K562 (cell line): ENCODE measurements around the gene IL13. TPM values are rescaled to one million over a fixed set of nuclear protein-coding genes. Genes with fewer than 3 reads are reported as not detected.
A peak's percentile ranks its signal among the peaks of the same experiment; 100 is the strongest.

Experiments used
- ATAC-seq: fragments of 200-7000 bp; cut with Tn5 transposase; 3 replicates; pipeline ENCODE4 v1.9.1; 2020; ENCODE audit warnings: moderate library complexity
- BruUV-seq: library from RNA; stranded (reverse); fragments of 400-500 nt; replicated peaks from 2 replicates; lab custom pipeline; 2021; lab: Mats Ljungman, UMichigan
- CTCF ChIA-PET: fragments of 300-600 bp; formaldehyde crosslinking; extraction: SDS; loops from one replicate; lab custom pipeline; 2021; ENCODE audit warnings: low intra/inter-chr PET ratio; lab: Yijun Ruan, JAX
- POLR2A ChIA-PET: fragments of 300-600, 350-650 bp; sonication (Branson Sonifier 250); formaldehyde crosslinking; extraction: SDS; loops from one replicate; lab custom pipeline; 2021; ENCODE audit warnings: antibody characterized with exemption, inconsistent platforms; lab: Yijun Ruan, JAX
- DNase-seq, 4 experiments: peaks; one replicate each; pipeline versions ENCODE4 v3.0.0 to v3.0.0-alpha.2; 2011 to 2018; ENCODE audit warnings: low spot score in 3 of 4, mixed read lengths in 3 of 4; ENCODE audit errors: extremely low read depth in 1 of 4
- FAIRE-seq: peaks from 2 replicates; lab custom pipeline; 2011; peaks lifted over from hg19 to GRCh38; lab: Jason Lieb, UNC
- H2AFZ ChIP-seq: 2 replicates; pipeline ENCODE4 v1.6.0; 2011; ENCODE audit warnings: low read depth, low read length, control low read depth, inconsistent platforms
- H3K27ac ChIP-seq: fragments of 200-600 bp; 3 replicates; pipeline ENCODE4 v1.8.0; 2011; ENCODE audit warnings: low read depth, mild to moderate bottlenecking, control low read depth, inconsistent platforms, low read length, moderate library complexity, mixed read lengths; ENCODE audit errors: extremely low read depth
- H3K27me3 ChIP-seq, 2 experiments: fragments of 300-600 bp in 1 of 2; 2 replicates in 1 of 2; 3 replicates in 1 of 2; pipeline versions ENCODE4 v1.6.0 to v1.8.0; 2011; ENCODE audit warnings: inconsistent platforms in 2 of 2, low read length in 2 of 2, mild to moderate bottlenecking in 1 of 2, mixed read lengths in 1 of 2, moderate library complexity in 1 of 2; ENCODE audit not compliant: control insufficient read depth in 2 of 2, insufficient read depth in 2 of 2
- H3K36me3 ChIP-seq: fragments of 300-600 bp; 3 replicates; pipeline ENCODE4 v1.8.0; 2011; ENCODE audit warnings: mild to moderate bottlenecking, low read length, inconsistent platforms; ENCODE audit not compliant: control insufficient read depth, insufficient read depth
- H3K4me1 ChIP-seq, 2 experiments: fragments of 200-600 bp in 1 of 2; replicated peaks in 1 of 2; 2 replicates in 1 of 2; 3 replicates in 1 of 2; pipeline versions ENCODE4 v1.5.1 to v1.8.0; 2011; ENCODE audit warnings: inconsistent platforms in 2 of 2, low read length in 2 of 2, mild to moderate bottlenecking in 1 of 2, mixed read lengths in 1 of 2, moderate library complexity in 1 of 2; ENCODE audit not compliant: control insufficient read depth in 2 of 2, insufficient read depth in 2 of 2
- H3K4me2 ChIP-seq: 2 replicates; pipeline ENCODE4 v1.6.1; 2011; ENCODE audit warnings: low read length, control low read depth, inconsistent platforms, mixed read lengths; ENCODE audit not compliant: insufficient read depth
- H3K4me3 ChIP-seq: fragments of 200-600 bp; sonication (generic), shearing (Covaris generic); 2 replicates; pipeline ENCODE4 v1.5.1; 2016; ENCODE audit warnings: control low read depth, inconsistent platforms
- H3K79me2 ChIP-seq: fragments of 200-600 bp; 3 replicates; pipeline ENCODE4 v1.8.0; 2011; ENCODE audit warnings: low read length, inconsistent platforms; ENCODE audit not compliant: control insufficient read depth, insufficient read depth
- H3K9ac ChIP-seq, 2 experiments: 2 replicates each; pipeline versions ENCODE4 v1.6.0 to v1.6.1; 2011; ENCODE audit warnings: low read depth in 2 of 2, low read length in 2 of 2, control low read depth in 1 of 2, inconsistent platforms in 1 of 2, mild to moderate bottlenecking in 1 of 2, mixed read lengths in 1 of 2; ENCODE audit not compliant: insufficient read depth in 1 of 2
- H3K9me1 ChIP-seq: one replicate; pipeline ENCODE4 v1.6.0; 2011; ENCODE audit warnings: inconsistent platforms, mild to moderate bottlenecking, low read length, moderate library complexity; ENCODE audit not compliant: control insufficient read depth, insufficient read depth
- H3K9me3 ChIP-seq: replicated peaks from 2 replicates; pipeline ENCODE4 v1.5.1; 2011; ENCODE audit warnings: low read depth, low read length, inconsistent platforms; ENCODE audit not compliant: control insufficient read depth, insufficient read depth
- H4K20me1 ChIP-seq: replicated peaks from 2 replicates; pipeline ENCODE4 v1.6.1; 2011; ENCODE audit warnings: low read length, inconsistent platforms, mixed read lengths; ENCODE audit not compliant: control insufficient read depth, insufficient read depth
- BCOR ChIP-seq: fragments of 450-650 bp; IDR thresholded peaks from 2 replicates; pipeline ENCODE4 v1.6.1; 2016
- BHLHE40 ChIP-seq: IDR thresholded peaks from 2 replicates; pipeline ENCODE4 v1.6.1; 2011; ENCODE audit warnings: low read length, improper control_type of control experiment
- CHD1 ChIP-seq: fragments of 200-600 bp; sonication (generic); IDR thresholded peaks from one replicate; pipeline ENCODE4 v1.6.1; 2012; ENCODE audit warnings: mild to moderate bottlenecking, moderate library complexity, low read length, inconsistent platforms
- E2F3 ChIP-seq: fragments of 250-450 bp; sonication (Bioruptor Pico); IDR thresholded peaks from 2 replicates; pipeline ENCODE4 v1.4.0; 2020; ENCODE audit warnings: mild to moderate bottlenecking
- FOXA1 ChIP-seq: fragments of 450-650 bp; IDR thresholded peaks from 2 replicates; pipeline ENCODE4 v1.6.1; 2016; ENCODE audit warnings: mild to moderate bottlenecking, borderline replicate concordance
- MAX ChIP-seq: sonication (generic); formaldehyde crosslinking; IDR thresholded peaks from 2 replicates; pipeline ENCODE4 v1.9.0; 2022; ENCODE audit warnings: mild to moderate bottlenecking, missing genetic modification reagents
- MTA1 ChIP-seq: fragments of 450-650 bp; IDR thresholded peaks from 2 replicates; pipeline ENCODE4 v1.6.1; 2017; ENCODE audit warnings: borderline replicate concordance
- RBM25 ChIP-seq: fragments of 200-400 bp; formaldehyde crosslinking; IDR thresholded peaks from 2 replicates; pipeline ENCODE4 v1.6.1; 2018; ENCODE audit warnings: low read length, low read depth, moderate library complexity; ENCODE audit not compliant: severe bottlenecking
- ZFPM2 ChIP-seq: fragments of 250-450 bp; sonication (Bioruptor Pico); IDR thresholded peaks from 2 replicates; pipeline ENCODE4 v1.5.1; 2022; ENCODE audit warnings: mild to moderate bottlenecking
- ZNF146 ChIP-seq: IDR thresholded peaks from one replicate; pipeline ENCODE4 v1.6.1; 2018; ENCODE audit warnings: missing compliant biosample characterization; ENCODE audit not compliant: unreplicated experiment
- ZNF280A ChIP-seq: fragments of 450-650 bp; IDR thresholded peaks from 2 replicates; pipeline ENCODE4 v1.6.1; 2018; ENCODE audit warnings: mild to moderate bottlenecking, low read depth; ENCODE audit not compliant: partially characterized antibody
- WGBS: fragments of 100-300 bp; shearing (Covaris generic); methylation state at CpG from one replicate; pipeline ENCODE4 v1.1.6; 2016; ENCODE audit warnings: low coverage, mixed read lengths; ENCODE audit not compliant: insufficient coverage; ENCODE audit errors: missing lambda C conversion rate; 5-methylcytosine and 5-hydroxymethylcytosine counted together
- in situ Hi-C: fragments of 300-500 bp; cut with MboI; formaldehyde crosslinking; loops from 4 replicates; pipeline ENCODE4 v1.15.0; 2018; ENCODE audit warnings: inconsistent platforms, mixed read lengths
- intact Hi-C: fragments of 100-400 bp; cut with micrococcal nuclease; formaldehyde crosslinking; loops from 2 replicates; pipeline ENCODE4 v1.14.2; 2022
- polyA plus RNA-seq, 8 experiments: library from polyadenylated mRNA; depleted of rRNA in 4 of 8; stranded (reverse) in 5 of 8; unstranded in 3 of 8; fragments of >200 nt; fragmentation: Nextera tagmentation in 2 of 8; fragmentation: Illumina TruSeq in 1 of 8; extraction: Ambion mirVana in 2 of 8; extraction: Trizol in 1 of 8; gene quantifications; 2 replicates each; pipeline versions ENCODE4 v1.2.1 to v1.2.3, GENCODE V29; 2011 to 2014; ENCODE audit warnings: inconsistent platforms in 1 of 8, missing spikeins in 1 of 8
- total RNA-seq, 7 experiments: library from RNA; depleted of rRNA in 6 of 7; stranded (reverse); fragments of >200 nt in 6 of 7; fragmentation: Illumina TruSeq in 2 of 7; extraction: Trizol in 2 of 7; gene quantifications; 2 replicates each; pipeline versions ENCODE4 v1.2.1 to v1.2.3, GENCODE V29; 2011 to 2021; ENCODE audit warnings: low replicate concordance in 1 of 7

IL13 gene
- total and polyA plus RNA-seq, 9 of the 15 experiments (the other 6 are each of a cell fraction or from before 2014, with no cell fraction given), result not detected

GRCh38 chr5:132671000-132671399, 13.0 kb downstream of the IL13 start:
- Histone ChIP-seq H3K27ac (no peak overlapping the region), H3K9me1 (no peaks in the 10 kb centered on the region), H3K27me3 (no peaks in the 10 kb centered on the region), H2AFZ (no peak overlapping the region), H3K9me3 (no peaks in the 10 kb centered on the region), H3K9ac (no peak overlapping the region), H3K79me2 (no peaks in the 10 kb centered on the region), H4K20me1 (no peaks in the 10 kb centered on the region), H3K4me2 (no peak overlapping the region), H3K4me1 (peaks cover 41 to 44% of the 10 kb centered on the region in 2 experiments; a peak in 4 of 5 replicates), H3K36me3 (no peaks in the 10 kb centered on the region), H3K4me3 (no peak overlapping the region)
- BruUV-seq, result no TSS peak
- CTCF ChIA-PET, result no interaction called here
- peak; percentile 93 for TF ChIP-seq ZNF146 (CRISPR knock-in tag)
- no peak for TF ChIP-seq FOXA1
- TF ChIP-seq ZNF280A, result no peak
- TF ChIP-seq MAX, result no peak
- no peak for TF ChIP-seq CHD1
- no peak for TF ChIP-seq E2F3 (CRISPR knock-in tag)
- TF ChIP-seq ZFPM2 (CRISPR knock-in tag), result no peak
- TF ChIP-seq BHLHE40, result no peak
- peak; percentile 48 for TF ChIP-seq RBM25
- no peak for TF ChIP-seq MTA1
- TF ChIP-seq BCOR, result peak; percentile 39; the same call in 1 of the 2 replicates
- in situ Hi-C loops (no loop called here), intact Hi-C loops (loop anchor here (10.0 kb wide), 1 partner anchor 214 kb away; no protein-coding TSS in a partner anchor)
- DNase-seq (no peak), FAIRE-seq (no peak), ATAC-seq (no peak)
- POLR2A ChIA-PET, result no interaction called here
- WGBS, result 73% methylated on average over 3 of the region's 3 CpGs
